Activated naive CD4-positive, alpha-beta T cell treated with anti-CD3 and anti-CD28 coated beads, Interleukin-2, amount 50 U/mL, for 16 hours (primary cell): Measurements from ENCODE around the gene TRAPPC6A.

ENCODE experiments used
- DNase-seq: peaks from one replicate; pipeline ENCODE4 v3.0.0-alpha.2; 2020

Gene TRAPPC6A

GRCh38 chr19:45145270-45146189 lies 32.5 kb downstream of the TRAPPC6A start:
- DNase-seq = no peak

- DNase-seq = no peak
These were observed 33.4 kb downstream of the TRAPPC6A start for GRCh38 chr19:45144431-45145269.

- DNase-seq = no peak
These were observed 35.3 kb downstream of the TRAPPC6A start for GRCh38 chr19:45142726-45143110.

GRCh38 chr19:45142016-45142725 lies 35.9 kb downstream of the TRAPPC6A start:
- DNase-seq = no peak

GRCh38 chr19:45141203-45141900 lies 36.7 kb downstream of the TRAPPC6A start:
- no peak for DNase-seq

- DNase-seq = no peak
These were observed 37.5 kb downstream of the TRAPPC6A start for GRCh38 chr19:45140533-45140932.

- DNase-seq = no peak
These were observed 37.9 kb downstream of the TRAPPC6A start for GRCh38 chr19:45140144-45140503.

- DNase-seq = no peak
These were observed 38.5 kb downstream of the TRAPPC6A start for GRCh38 chr19:45139286-45140143.

- no peak for DNase-seq
These were observed 39.7 kb downstream of the TRAPPC6A start for GRCh38 chr19:45138303-45138751.

GRCh38 chr19:45137179-45137761 lies 40.8 kb downstream of the TRAPPC6A start:
- DNase-seq = no peak

GRCh38 chr19:45136507-45137178 lies 41.4 kb downstream of the TRAPPC6A start:
- DNase-seq = no peak

GRCh38 chr19:45135176-45135885 lies 42.7 kb downstream of the TRAPPC6A start:
- no peak for DNase-seq

GRCh38 chr19:45133661-45134060 lies 44.4 kb downstream of the TRAPPC6A start:
- DNase-seq = no peak

- DNase-seq = no peak
These were observed 47.0 kb downstream of the TRAPPC6A start for GRCh38 chr19:45130888-45131615.

GRCh38 chr19:45130236-45130635 lies 47.8 kb downstream of the TRAPPC6A start:
- no peak for DNase-seq

GRCh38 chr19:45128806-45129205 lies 49.2 kb downstream of the TRAPPC6A start:
- no peak for DNase-seq

- DNase-seq = no peak
These were observed 49.9 kb downstream of the TRAPPC6A start for GRCh38 chr19:45128146-45128545.

- no peak for DNase-seq
These were observed 51.4 kb downstream of the TRAPPC6A start for GRCh38 chr19:45126654-45127053.

GRCh38 chr19:45125975-45126493 lies 52.0 kb downstream of the TRAPPC6A start:
- peak; percentile 67 for DNase-seq
